GM18873 (cell line): ENCODE data around the gene FBXL2.
"Not testable (repeated sequence)": the region's sequence is repeated elsewhere in the genome, so short reads cannot be mapped to it uniquely, and the experiment has no call there.

ENCODE experiments used
- ATAC-seq: cut with Tn5 transposase; IDR thresholded peaks from one replicate; pipeline ENCODE4 v1.9.1; 2021; ENCODE audit warnings: mild to moderate bottlenecking, moderate library complexity, moderate number of reproducible peaks; ENCODE audit not compliant: unreplicated experiment, low FRiP score

The FBXL2 gene

DNA sequence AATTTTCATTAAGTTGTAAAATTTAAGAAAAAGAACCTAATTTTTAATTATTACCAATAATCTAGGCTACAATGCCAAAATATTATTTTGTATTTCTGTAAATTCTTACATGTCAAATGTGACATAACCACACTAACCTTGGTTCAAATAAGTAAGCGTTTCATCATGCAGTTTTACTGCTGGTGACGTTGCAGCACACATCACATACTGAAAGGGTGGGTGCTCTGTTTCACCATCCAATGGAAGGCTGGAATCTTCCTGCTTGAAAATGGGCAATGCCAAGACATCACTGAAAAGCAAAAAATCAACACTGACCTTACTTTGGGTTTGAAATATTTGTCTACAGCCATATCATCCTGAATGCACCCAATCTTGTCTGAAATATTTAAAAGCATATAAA, 148.2 kb downstream of the FBXL2 start:
- no peak for ATAC-seq

GRCh38 chr3:33426068-33426467, 148.8 kb downstream of the FBXL2 start:
- ATAC-seq = no peak

DNA sequence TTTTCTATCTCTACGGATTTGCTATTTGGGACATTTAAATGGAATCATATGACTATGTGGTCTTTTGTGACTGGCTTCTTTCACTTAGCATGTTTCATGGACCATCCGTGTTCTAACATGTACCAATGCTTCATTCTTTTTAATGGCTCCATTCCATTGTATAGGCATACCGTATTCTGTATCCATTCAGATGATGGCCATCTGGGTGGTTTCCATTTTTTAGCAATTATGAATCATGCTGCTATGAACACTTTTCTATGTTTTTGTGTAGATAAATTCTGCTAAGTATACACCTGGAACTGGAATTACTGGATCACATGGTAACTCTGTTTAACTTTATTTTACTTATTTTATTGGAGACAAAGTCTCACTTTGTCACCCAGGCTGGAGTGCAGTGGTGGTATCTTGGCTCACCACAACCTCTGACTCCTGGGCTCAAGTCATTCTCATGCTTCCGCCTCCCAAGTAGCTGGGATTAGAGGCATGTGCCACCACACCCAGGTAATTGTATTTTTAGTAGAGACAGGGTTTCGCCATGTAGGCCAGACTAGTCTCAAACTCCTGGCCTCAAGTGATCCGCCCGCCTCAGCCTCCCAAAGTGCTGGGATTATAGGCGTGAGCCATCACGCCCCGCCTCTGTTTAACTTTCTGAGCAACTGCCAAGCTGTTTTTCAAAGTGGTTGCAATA, 149.5 kb downstream of the FBXL2 start:
- no peak for ATAC-seq

- no peak for ATAC-seq
Observed at GRCh38 chr3:33428734-33429133, 151.5 kb downstream of the FBXL2 start.

GRCh38 chr3:33429306-33429705, 152.1 kb downstream of the FBXL2 start:
- ATAC-seq = not testable (repeated sequence)

DNA sequence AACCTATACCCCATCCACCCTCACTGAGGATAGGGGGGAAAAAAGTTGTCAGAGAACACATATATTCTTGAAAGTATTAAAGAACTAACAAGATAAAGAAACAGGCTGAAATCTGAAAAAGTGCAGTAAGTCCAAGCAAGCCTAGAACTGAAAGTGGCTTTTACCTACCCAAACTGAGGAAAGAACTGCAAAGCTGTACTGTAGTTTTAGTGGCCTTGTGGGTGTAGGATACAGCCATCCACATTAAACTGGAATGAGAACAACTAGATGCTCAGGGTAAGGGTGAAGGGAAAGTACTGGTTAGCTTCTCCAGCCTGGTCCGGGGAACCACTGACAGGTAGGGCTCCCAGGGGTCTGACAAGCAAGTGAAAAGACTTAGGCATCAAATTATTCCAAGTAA, 152.8 kb downstream of the FBXL2 start:
- ATAC-seq = no peak

- no peak for ATAC-seq
Observed at GRCh38 chr3:33430571-33430970, 153.3 kb downstream of the FBXL2 start.

GRCh38 chr3:33433843-33434242, 156.6 kb downstream of the FBXL2 start:
- ATAC-seq = no peak
